ENCODE measurements around the gene RBX1.
"Not testable (repeated sequence)": the region's sequence is repeated elsewhere in the genome, so short reads cannot be mapped to it uniquely, and the experiment has no call there.

Gene RBX1

GRCh38 chr22:41002386-41002785 is 51.2 kb downstream of the RBX1 start:
- H3K36me3 ChIP-seq (ENCODE audit: control insufficient read depth, insufficient read depth, low read length); H3K4me3 ChIP-seq (ENCODE audit: low read depth, low read length); H3K9ac ChIP-seq (ENCODE audit: low read depth, low read length); H3K27me3 ChIP-seq (ENCODE audit: control insufficient read depth, insufficient read depth, low read length); H3K4me1 ChIP-seq (ENCODE audit: control insufficient read depth, insufficient read depth, low read length); H3K9me3 ChIP-seq (ENCODE audit: control insufficient read depth, insufficient read depth, low read length): not testable (repeated sequence)

GRCh38 chr22:41003066-41003465 is 51.9 kb downstream of the RBX1 start:
- H3K4me1 ChIP-seq (ENCODE audit: control insufficient read depth, insufficient read depth, low read length) = no peaks in the 10 kb centered on the region
- no peaks in the 10 kb centered on the region for H3K27me3 ChIP-seq (ENCODE audit: control insufficient read depth, insufficient read depth, low read length)
- no peak overlapping the region for H3K9ac ChIP-seq (ENCODE audit: low read depth, low read length)
- H3K4me3 ChIP-seq (ENCODE audit: low read depth, low read length) = no peak overlapping the region
- no peaks in the 10 kb centered on the region for H3K9me3 ChIP-seq (ENCODE audit: control insufficient read depth, insufficient read depth, low read length)
- H3K36me3 ChIP-seq (ENCODE audit: control insufficient read depth, insufficient read depth, low read length) = no peaks in the 10 kb centered on the region

GRCh38 chr22:41003976-41004375 is 52.8 kb downstream of the RBX1 start:
- H3K9ac ChIP-seq (ENCODE audit: low read depth, low read length) = no peak overlapping the region
- no peaks in the 10 kb centered on the region for H3K36me3 ChIP-seq (ENCODE audit: control insufficient read depth, insufficient read depth, low read length)
- no peaks in the 10 kb centered on the region for H3K4me1 ChIP-seq (ENCODE audit: control insufficient read depth, insufficient read depth, low read length)
- H3K9me3 ChIP-seq (ENCODE audit: control insufficient read depth, insufficient read depth, low read length) = no peaks in the 10 kb centered on the region
- H3K4me3 ChIP-seq (ENCODE audit: low read depth, low read length) = no peak overlapping the region
- no peaks in the 10 kb centered on the region for H3K27me3 ChIP-seq (ENCODE audit: control insufficient read depth, insufficient read depth, low read length)

- Histone ChIP-seq H3K27me3 (ENCODE audit: control insufficient read depth, insufficient read depth, low read length) (no peaks in the 10 kb centered on the region), H3K36me3 (ENCODE audit: control insufficient read depth, insufficient read depth, low read length) (no peaks in the 10 kb centered on the region), H3K4me3 (ENCODE audit: low read depth, low read length) (no peak overlapping the region), H3K9ac (ENCODE audit: low read depth, low read length) (no peak overlapping the region), H3K4me1 (ENCODE audit: control insufficient read depth, insufficient read depth, low read length) (no peaks in the 10 kb centered on the region), H3K9me3 (ENCODE audit: control insufficient read depth, insufficient read depth, low read length) (no peaks in the 10 kb centered on the region)
These were observed 58.2 kb downstream of the RBX1 start for GRCh38 chr22:41009222-41009948.

- H3K9me3 ChIP-seq (ENCODE audit: control insufficient read depth, insufficient read depth, low read length) = no peaks in the 10 kb centered on the region
- no peaks in the 10 kb centered on the region for H3K27me3 ChIP-seq (ENCODE audit: control insufficient read depth, insufficient read depth, low read length)
- no peak overlapping the region for H3K4me3 ChIP-seq (ENCODE audit: low read depth, low read length)
- H3K9ac ChIP-seq (ENCODE audit: low read depth, low read length) = no peak overlapping the region
- no peaks in the 10 kb centered on the region for H3K36me3 ChIP-seq (ENCODE audit: control insufficient read depth, insufficient read depth, low read length)
- no peaks in the 10 kb centered on the region for H3K4me1 ChIP-seq (ENCODE audit: control insufficient read depth, insufficient read depth, low read length)
These were observed 63.8 kb downstream of the RBX1 start for GRCh38 chr22:41015003-41015402.

- Histone ChIP-seq H3K4me1 (ENCODE audit: control insufficient read depth, insufficient read depth, low read length) (no peaks in the 10 kb centered on the region), H3K27me3 (ENCODE audit: control insufficient read depth, insufficient read depth, low read length) (no peaks in the 10 kb centered on the region), H3K36me3 (ENCODE audit: control insufficient read depth, insufficient read depth, low read length) (no peaks in the 10 kb centered on the region)
These were observed 70.0 kb downstream of the RBX1 start for GRCh38 chr22:41021061-41021612.

GRCh38 chr22:41021613-41022454 is 70.7 kb downstream of the RBX1 start:
- H3K36me3 ChIP-seq (ENCODE audit: control insufficient read depth, insufficient read depth, low read length) = no peaks in the 10 kb centered on the region
- H3K9me3 ChIP-seq (ENCODE audit: control insufficient read depth, insufficient read depth, low read length) = no peaks in the 10 kb centered on the region
- H3K9ac ChIP-seq (ENCODE audit: low read depth, low read length) = peak overlapping the region; percentile 85
- no peaks in the 10 kb centered on the region for H3K4me1 ChIP-seq (ENCODE audit: control insufficient read depth, insufficient read depth, low read length)
- H3K27me3 ChIP-seq (ENCODE audit: control insufficient read depth, insufficient read depth, low read length) = no peaks in the 10 kb centered on the region
- peak overlapping the region; percentile 66 for H3K4me3 ChIP-seq (ENCODE audit: low read depth, low read length)

More at GRCh38 chr22:41021061-41021612, 70.0 kb downstream of the RBX1 start:
- Histone ChIP-seq H3K4me3 (ENCODE audit: low read depth, low read length) (peak overlapping the region; percentile 66), H3K9ac (ENCODE audit: low read depth, low read length) (peak overlapping the region; percentile 85), H3K9me3 (ENCODE audit: control insufficient read depth, insufficient read depth, low read length) (no peaks in the 10 kb centered on the region)

GRCh38 chr22:41022470-41023298 is 71.5 kb downstream of the RBX1 start:
- Histone ChIP-seq H3K36me3 (ENCODE audit: control insufficient read depth, insufficient read depth, low read length) (no peaks in the 10 kb centered on the region), H3K27me3 (ENCODE audit: control insufficient read depth, insufficient read depth, low read length) (no peaks in the 10 kb centered on the region), H3K9ac (ENCODE audit: low read depth, low read length) (peak overlapping the region; percentile 85), H3K4me1 (ENCODE audit: control insufficient read depth, insufficient read depth, low read length) (no peaks in the 10 kb centered on the region), H3K4me3 (ENCODE audit: low read depth, low read length) (peak overlapping the region; percentile 66), H3K9me3 (ENCODE audit: control insufficient read depth, insufficient read depth, low read length) (no peaks in the 10 kb centered on the region)
